ENCODE results near the gene SULT6B1.
"Not testable (repeated sequence)": the region's sequence is repeated elsewhere in the genome, so short reads cannot be mapped to it uniquely, and the experiment has no call there.

Gene SULT6B1

DNA sequence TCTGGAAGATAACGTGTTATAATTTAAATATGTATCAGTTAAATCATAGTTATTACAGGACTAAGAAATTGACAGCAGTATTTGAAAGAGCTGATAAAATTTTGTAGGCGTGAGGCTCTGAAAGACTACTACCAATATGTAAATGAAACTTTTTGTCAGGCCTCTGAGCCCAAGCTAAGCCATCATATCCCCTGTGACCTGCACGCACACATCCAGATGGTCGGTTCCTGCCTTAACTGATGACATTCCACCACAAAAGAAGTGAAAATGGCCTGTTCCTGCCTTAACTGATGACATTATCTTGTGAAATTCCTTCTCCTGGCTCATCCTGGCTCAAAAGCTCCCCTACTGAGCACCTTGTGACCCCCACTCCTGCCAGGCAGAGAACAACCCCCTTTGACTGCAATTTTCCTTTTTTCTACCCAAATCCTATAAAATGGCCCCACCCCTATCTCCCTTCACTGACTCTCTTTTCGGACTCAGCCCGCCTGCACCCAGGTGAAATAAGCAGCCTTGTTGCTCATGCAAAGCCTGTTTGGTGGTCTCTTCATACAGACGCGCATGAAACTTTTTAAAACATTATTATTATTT is 16.7 kb upstream of the SULT6B1 start:
- not testable (repeated sequence) for ATAC-seq, H3K27me3 Mint-ChIP-seq, H3K27ac Mint-ChIP-seq, H3K4me3 Mint-ChIP-seq, H3K4me1 Mint-ChIP-seq
- H3K9me3 Mint-ChIP-seq = peaks cover 25% of the 10 kb centered on the region
- H3K36me3 Mint-ChIP-seq = peaks cover 76% of the 10 kb centered on the region

GRCh38 chr2:37203708-37204107 is 15.2 kb upstream of the SULT6B1 start:
- Mint-ChIP-seq H3K27me3 (no peaks in the 10 kb centered on the region), H3K36me3 (peaks cover 62% of the 10 kb centered on the region), H3K27ac (no peak overlapping the region), H3K4me3 (no peak overlapping the region), H3K9me3 (peaks cover 13% of the 10 kb centered on the region), H3K4me1 (peaks cover 19% of the 10 kb centered on the region)
- ATAC-seq = no peak

DNA sequence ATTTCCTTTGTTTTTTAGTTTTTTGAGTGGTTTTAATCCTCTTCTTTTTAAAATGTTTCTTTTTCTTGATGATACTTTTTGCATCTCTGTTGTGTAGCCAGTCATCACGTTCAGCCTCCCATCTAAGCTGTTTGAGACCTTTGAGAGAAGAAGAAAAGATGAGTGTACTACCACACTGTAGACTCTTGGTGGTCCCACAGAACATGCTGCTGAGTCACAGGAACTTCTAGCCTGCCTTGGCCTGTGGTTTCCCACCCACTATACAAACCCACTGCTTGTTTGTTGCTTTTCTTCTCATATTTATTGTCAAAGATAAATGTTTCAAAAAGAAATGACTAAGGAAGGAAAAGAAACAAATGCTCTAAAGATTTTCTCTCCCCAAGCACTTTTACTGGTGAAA is 13.3 kb upstream of the SULT6B1 start:
- ATAC-seq = no peak
- no peak overlapping the region for H3K27ac Mint-ChIP-seq
- no peak overlapping the region for H3K4me3 Mint-ChIP-seq
- H3K4me1 Mint-ChIP-seq = peaks cover 22% of the 10 kb centered on the region
- H3K27me3 Mint-ChIP-seq = no peaks in the 10 kb centered on the region
- peaks cover 1% of the 10 kb centered on the region for H3K9me3 Mint-ChIP-seq
- H3K36me3 Mint-ChIP-seq = peaks cover 42% of the 10 kb centered on the region

GRCh38 chr2:37201208-37201607 is 12.7 kb upstream of the SULT6B1 start:
- Mint-ChIP-seq H3K27ac (no peak overlapping the region), H3K4me3 (no peak overlapping the region), H3K27me3 (no peaks in the 10 kb centered on the region), H3K36me3 (peaks cover 38% of the 10 kb centered on the region), H3K9me3 (no peaks in the 10 kb centered on the region), H3K4me1 (peaks cover 22% of the 10 kb centered on the region)
- ATAC-seq = no peak

DNA sequence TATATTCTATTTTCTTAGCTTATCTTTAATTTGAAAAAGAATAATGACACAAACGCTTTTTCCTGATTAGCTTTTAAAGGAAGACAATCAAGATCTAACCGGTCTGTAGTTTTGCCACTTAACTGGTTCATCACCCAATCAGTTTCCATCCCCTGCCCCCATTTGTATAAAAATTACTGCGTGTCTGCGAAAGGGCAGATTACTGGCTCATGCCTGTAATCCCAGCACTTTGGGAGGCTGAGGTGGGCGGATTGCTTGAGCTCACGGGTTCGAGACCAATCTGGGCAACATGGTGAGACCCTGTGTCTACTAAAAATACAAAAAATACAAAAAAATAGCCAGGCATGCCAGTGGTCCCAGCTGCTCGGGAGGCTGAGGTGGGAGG is 10.2 kb upstream of the SULT6B1 start:
- no peak for ATAC-seq
- peaks cover 22% of the 10 kb centered on the region for H3K4me1 Mint-ChIP-seq
- no peak overlapping the region for H3K4me3 Mint-ChIP-seq
- H3K27ac Mint-ChIP-seq = no peak overlapping the region
- no peaks in the 10 kb centered on the region for H3K9me3 Mint-ChIP-seq
- peaks cover 13% of the 10 kb centered on the region for H3K36me3 Mint-ChIP-seq
- no peaks in the 10 kb centered on the region for H3K27me3 Mint-ChIP-seq

GRCh38 chr2:37196320-37197195 is 8.1 kb upstream of the SULT6B1 start, which contains the start of gene CEBPZOS:
Gene CEBPZOS, plus strand, starts transcription at chr2:37196496. Its CDS starts 3,209 bp downstream, at chr2:37199705.
- H3K9me3 Mint-ChIP-seq = no peaks in the 10 kb centered on the region
- peak; percentile 93 for ATAC-seq
- H3K27me3 Mint-ChIP-seq = no peaks in the 10 kb centered on the region
- H3K27ac Mint-ChIP-seq = peak within 1 kb of the TSS; percentile 94
- H3K36me3 Mint-ChIP-seq = peaks cover under 1% of the 10 kb centered on the region
- H3K4me1 Mint-ChIP-seq = peaks cover 22% of the 10 kb centered on the region
- H3K4me3 Mint-ChIP-seq = peak within 1 kb of the TSS; percentile 96

DNA sequence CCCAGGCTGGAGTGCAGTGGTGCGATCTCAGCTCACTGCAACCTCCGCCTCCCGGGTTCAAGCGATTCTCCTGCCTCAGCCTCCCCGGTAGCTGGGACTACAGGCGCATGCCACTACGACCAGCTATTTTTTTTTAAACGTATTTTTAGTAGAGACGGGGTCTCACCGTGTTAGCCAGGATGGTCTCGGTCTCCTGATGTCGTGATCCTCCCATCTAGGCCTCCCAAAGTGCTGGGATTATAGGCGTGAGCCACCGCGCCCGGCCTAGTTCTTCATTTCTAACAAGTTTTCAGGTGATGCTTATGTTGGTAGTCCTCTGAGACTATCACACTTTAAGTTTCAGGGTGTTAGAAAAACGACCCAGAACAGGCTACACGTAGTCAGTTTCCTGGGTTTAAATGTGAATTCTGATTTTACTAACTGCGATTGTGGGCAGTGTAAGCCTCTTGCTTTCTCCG is 7.4 kb upstream of the SULT6B1 start:
- H3K27me3 Mint-ChIP-seq, ATAC-seq, H3K36me3 Mint-ChIP-seq, H3K9me3 Mint-ChIP-seq: not testable (repeated sequence)
- Mint-ChIP-seq H3K4me3 (peak overlapping the region; percentile 96), H3K4me1 (peaks cover 22% of the 10 kb centered on the region), H3K27ac (peak overlapping the region; percentile 94)

GRCh38 chr2:37192551-37192950 is 4.1 kb upstream of the SULT6B1 start:
- H3K27me3 Mint-ChIP-seq = no peaks in the 10 kb centered on the region
- H3K4me1 Mint-ChIP-seq = peaks cover 7% of the 10 kb centered on the region
- H3K9me3 Mint-ChIP-seq = no peaks in the 10 kb centered on the region

GRCh38 chr2:37191747-37192146 is 3.3 kb upstream of the SULT6B1 start:
- H3K9me3 Mint-ChIP-seq = no peaks in the 10 kb centered on the region
- no peaks in the 10 kb centered on the region for H3K27me3 Mint-ChIP-seq
- no peaks in the 10 kb centered on the region for H3K36me3 Mint-ChIP-seq
- H3K27ac Mint-ChIP-seq = no peak overlapping the region
- no peaks in the 10 kb centered on the region for H3K4me1 Mint-ChIP-seq
- no peak overlapping the region for H3K4me3 Mint-ChIP-seq
- no peak for ATAC-seq

More at GRCh38 chr2:37192551-37192950, 4.1 kb upstream of the SULT6B1 start:
- Mint-ChIP-seq H3K4me3 (no peak overlapping the region), H3K27ac (no peak overlapping the region), H3K36me3 (no peaks in the 10 kb centered on the region)
- ATAC-seq = no peak

GRCh38 chr2:37191253-37191652 is 2.8 kb upstream of the SULT6B1 start:
- no peaks in the 10 kb centered on the region for H3K4me1 Mint-ChIP-seq
- ATAC-seq = no peak
- no peak overlapping the region for H3K4me3 Mint-ChIP-seq
- H3K27ac Mint-ChIP-seq = no peak overlapping the region
- H3K27me3 Mint-ChIP-seq = no peaks in the 10 kb centered on the region
- H3K36me3 Mint-ChIP-seq = no peaks in the 10 kb centered on the region
- H3K9me3 Mint-ChIP-seq = no peaks in the 10 kb centered on the region

DNA sequence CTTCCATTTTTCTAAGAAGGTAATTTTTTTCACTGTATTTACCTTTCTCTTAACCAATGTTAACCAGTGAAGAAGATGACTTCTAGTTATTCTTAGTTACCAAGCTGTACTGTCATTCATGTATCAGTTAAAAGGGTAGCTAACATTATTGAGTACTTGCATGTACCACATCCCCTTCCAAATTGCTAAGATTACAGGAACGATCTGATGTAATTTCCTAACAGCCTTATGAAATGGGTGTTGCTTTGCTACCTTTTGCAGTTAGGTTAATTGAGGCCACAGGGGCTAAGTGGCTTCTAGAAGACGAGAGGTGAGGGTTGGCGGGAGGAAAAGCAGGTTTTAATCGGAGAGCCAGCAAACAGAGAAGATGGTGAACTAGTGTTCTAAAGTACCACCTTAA is 1.8 kb upstream of the SULT6B1 start:
- Mint-ChIP-seq H3K36me3 (no peaks in the 10 kb centered on the region), H3K4me1 (no peaks in the 10 kb centered on the region), H3K4me3 (no peak overlapping the region), H3K27me3 (no peaks in the 10 kb centered on the region), H3K27ac (no peak overlapping the region), H3K9me3 (no peaks in the 10 kb centered on the region)
- no peak for ATAC-seq

DNA sequence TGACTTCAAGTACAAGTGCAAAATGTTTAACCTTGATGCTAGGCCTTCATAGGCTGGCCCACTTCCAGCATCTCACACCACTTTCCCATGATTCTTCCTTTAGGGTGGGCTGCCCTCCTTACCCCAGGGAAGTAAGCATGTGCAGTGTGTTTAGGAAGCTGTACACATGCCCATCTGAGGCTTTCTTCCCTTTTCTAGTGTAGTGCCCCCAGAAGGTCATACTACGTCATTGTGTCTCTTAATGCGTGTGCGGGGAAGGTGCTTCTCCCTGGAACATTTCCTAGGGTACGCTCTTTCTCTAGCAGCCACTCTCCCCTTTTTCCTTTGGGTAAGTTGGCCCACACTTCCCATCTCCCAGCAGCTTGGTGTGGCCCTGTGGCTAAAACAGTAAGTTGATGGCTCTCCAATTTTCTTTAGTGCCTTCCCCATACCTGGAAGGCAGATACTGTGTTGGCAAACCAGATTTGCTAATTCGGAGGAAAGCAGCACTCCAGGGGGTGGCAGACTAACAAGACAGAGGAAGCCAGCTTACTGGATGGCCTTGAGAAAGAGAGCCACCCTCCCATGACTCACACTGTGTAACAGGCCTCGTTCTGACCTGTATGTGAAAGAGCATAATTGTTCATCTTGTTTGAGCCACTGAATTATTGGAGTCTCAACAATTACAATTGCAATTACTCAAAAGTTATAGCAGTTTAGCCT is 1.1 kb upstream of the SULT6B1 start:
- Mint-ChIP-seq H3K4me3 (no peak overlapping the region), H3K9me3 (no peaks in the 10 kb centered on the region), H3K36me3 (no peaks in the 10 kb centered on the region), H3K4me1 (no peaks in the 10 kb centered on the region), H3K27me3 (no peaks in the 10 kb centered on the region), H3K27ac (no peak overlapping the region)
- no peak for ATAC-seq

- no peaks in the 10 kb centered on the region for H3K9me3 Mint-ChIP-seq
- no peak overlapping the region for H3K27ac Mint-ChIP-seq
- no peak overlapping the region for H3K4me3 Mint-ChIP-seq
- H3K36me3 Mint-ChIP-seq = no peaks in the 10 kb centered on the region
- H3K27me3 Mint-ChIP-seq = peaks cover 29% of the 10 kb centered on the region
- H3K4me1 Mint-ChIP-seq = no peaks in the 10 kb centered on the region
- ATAC-seq = no peak
Observed at GRCh38 chr2:37181726-37182684, 6.5 kb downstream of the SULT6B1 start.

- Mint-ChIP-seq H3K36me3 (no peaks in the 10 kb centered on the region), H3K27ac (no peak overlapping the region), H3K4me3 (no peak overlapping the region), H3K27me3 (peaks cover 29% of the 10 kb centered on the region), H3K9me3 (no peaks in the 10 kb centered on the region), H3K4me1 (no peaks in the 10 kb centered on the region)
- no peak for ATAC-seq
Observed at GRCh38 chr2:37180640-37181039, 7.8 kb downstream of the SULT6B1 start.
